Umbilical cord (tissue), 2 donors: ENCODE results near the gene FAM216A. TPM values are rescaled to one million over a fixed set of nuclear protein-coding genes. Genes with fewer than 3 reads are reported as not detected.
A peak's percentile ranks its signal among the peaks of the same experiment; 100 is the strongest.
"Not testable (repeated sequence)": the region's sequence is repeated elsewhere in the genome, so short reads cannot be mapped to it uniquely, and the experiment has no call there.

Source experiments
- DNase-seq: peaks from one replicate; pipeline ENCODE4 v3.0.0-alpha.2; 2015; ENCODE audit warnings: low spot score
- total RNA-seq: library from RNA; depleted of rRNA; stranded (reverse); fragments of >200 nt; gene quantifications from one replicate; pipeline ENCODE4 v1.2.3, GENCODE V29; 2014; ENCODE audit warnings: low replicate concordance; ENCODE audit not compliant: insufficient read depth

The FAM216A gene
- total RNA-seq, 1 donor from 2014 or later, result 19.5 TPM

DNA sequence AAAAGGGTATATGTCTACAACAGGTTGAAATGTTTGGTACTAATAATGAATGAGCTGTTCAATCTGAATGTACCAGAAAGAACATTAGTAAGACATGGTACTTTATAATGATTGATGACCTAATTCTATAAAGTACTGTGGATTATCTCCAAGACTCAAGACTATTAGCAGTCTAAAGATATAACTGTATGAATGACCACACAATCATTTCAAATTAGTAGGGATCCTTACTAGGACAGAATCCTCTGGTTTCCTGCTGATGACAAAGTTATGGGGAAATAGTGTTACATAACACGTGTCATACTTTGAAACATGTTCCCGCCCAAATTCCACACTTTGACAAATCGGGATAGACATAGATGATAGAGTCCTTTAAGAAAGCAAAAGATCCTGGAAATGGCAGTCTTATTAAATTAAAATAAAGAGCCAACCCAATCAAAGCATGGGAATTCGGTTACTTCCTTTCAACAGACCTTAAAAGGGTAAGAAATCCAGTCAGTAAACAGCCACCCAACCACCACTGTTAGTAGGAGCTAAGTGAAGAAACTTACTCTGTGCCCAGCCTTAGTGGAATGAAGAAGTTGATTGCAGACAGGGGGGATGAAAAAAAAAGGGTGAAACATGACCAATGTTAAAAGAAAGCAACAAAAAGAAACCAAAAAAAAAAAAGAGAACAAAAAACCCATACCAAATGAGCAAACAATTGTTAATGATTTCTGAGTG is 30.5 kb downstream of the FAM216A start:
- peak; percentile 1 for DNase-seq

DNA sequence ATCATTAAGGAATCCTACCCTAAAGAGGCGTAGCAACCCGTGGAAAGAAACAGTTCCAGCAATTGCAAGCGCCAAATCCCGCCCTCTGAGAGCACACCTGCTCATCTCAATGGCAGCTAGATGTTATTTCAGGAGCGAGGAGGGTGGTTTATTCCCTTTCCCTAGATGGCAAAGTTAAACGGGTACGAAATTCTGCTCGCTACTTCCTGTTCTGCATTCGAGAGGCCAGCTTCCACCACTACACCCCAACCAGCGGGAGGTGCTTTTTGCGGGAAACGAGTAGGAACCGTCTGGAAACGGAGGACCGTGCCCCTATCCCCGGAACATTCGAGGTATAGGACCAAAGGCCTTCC is 32.7 kb downstream of the FAM216A start:
- DNase-seq, result no peak

DNA sequence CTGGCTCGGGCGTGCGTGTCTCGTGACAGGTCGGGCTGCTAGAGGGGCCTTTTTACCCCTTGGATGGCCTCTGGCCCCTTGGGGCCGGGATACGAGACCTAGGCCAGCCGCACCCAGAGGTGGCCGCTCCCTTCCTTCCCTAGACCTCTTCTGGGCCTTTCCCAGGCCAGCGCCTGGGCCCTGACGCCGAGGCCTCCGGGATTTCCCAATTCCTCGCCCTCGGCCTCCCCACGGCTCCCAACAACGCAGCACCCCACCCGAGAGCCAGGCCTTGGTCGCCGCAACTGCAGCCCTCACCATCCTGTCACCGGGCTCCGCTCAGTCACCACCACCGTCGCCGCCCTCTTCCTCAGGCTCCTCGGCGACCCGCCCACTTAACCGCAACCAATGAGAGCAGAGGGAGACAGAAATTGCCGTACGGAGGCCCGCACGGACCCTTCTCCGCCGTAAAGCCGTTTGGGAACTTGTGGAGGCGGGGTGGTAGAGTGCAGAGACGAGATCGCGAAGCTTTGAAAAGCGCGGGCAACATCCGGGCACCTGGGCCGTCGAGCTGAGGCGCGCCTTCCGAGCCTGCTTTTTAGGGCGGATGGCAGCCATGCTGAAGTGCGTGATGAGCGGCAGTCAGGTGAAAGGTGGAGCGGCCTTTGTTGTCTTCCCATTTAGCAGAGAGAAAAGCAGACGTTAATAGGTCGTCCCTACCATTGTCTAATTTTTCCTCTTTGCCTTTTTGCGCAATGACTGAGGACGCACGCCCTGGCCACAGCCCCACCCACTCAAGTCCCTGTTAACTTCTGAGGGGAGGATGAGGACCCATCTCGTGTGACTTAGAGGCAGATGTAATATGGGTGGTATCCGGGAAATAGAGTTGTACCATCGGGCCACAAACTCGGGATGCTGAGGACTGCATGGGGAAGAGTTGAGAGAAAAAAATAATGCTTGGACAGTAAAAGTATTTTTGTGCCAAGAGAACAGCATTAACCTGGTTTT is 33.4 kb downstream of the FAM216A start, which contains the start of the genes RAD9B and VPS29:
TSS of gene RAD9B (plus strand) at position 580 of the 987 bp plus-strand sequence. CDS start at position 587, 7 bp downstream.
TSS of gene VPS29 (minus strand) at position 360 of the 987 bp plus-strand sequence. CDS start at position 300, 60 bp downstream.
- DNase-seq, result peak; percentile 99

DNA sequence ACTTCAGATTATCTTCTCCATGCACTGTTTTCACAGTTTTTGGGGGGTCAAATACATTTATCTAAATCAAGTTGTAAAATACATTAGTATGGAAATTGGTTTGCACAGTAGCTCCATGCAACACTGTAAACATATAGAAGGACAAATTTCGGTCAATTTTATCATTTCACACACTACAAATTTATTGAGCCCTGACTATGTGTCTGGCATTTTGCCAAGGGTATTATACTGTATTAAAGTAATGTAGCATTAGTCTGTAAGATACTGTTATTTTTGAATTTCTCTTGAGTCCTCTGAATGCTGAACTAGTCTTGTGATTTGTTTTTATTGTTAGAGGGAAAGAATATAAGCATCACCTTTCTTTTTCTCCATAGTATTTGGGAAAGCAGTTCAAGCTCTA is 34.8 kb downstream of the FAM216A start:
- no peak for DNase-seq

DNA sequence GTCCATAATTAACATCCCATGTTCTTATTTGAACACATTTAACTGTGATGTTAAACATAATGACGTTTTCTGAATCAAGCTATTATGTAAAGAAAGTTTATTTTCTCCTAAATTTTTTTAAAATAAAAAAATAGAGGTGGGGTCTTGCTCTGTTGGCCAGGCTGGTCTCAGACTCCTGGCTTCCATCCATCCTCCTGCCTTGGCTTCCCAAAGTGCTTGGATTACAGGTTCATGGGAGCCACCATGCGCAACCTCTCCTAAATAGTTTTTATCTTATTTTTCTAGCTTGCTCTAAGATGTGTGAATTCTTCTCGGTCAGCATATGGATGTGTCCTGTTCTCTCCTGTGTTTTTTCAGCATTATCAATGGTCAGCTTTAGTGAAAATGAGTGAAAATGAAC is 36.7 kb downstream of the FAM216A start:
- no peak for DNase-seq

DNA sequence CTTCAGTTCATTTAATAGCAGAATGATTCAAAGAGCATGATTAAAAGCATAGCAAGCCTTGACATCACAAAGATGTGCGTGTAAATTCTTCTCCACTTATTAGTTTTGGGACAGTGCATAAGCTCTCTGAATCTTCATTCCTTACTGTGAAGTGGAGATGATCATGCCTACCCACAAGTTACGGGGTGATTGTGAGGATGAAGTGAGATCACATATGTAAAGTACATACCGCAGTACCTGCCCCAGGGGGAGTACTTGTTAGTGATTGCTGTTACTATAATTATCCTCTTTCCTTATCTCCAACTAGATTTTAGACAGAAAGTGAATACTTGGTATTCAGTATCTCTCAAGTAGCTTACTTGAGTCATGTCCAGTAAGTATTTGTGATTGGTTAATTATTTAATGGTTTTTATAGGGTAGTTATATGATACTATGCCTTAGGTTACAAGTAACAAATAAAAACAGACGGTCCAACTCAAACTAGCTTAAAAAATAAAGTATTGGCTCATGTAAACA is 39.5 kb downstream of the FAM216A start:
- DNase-seq, result peak; percentile 11

DNA sequence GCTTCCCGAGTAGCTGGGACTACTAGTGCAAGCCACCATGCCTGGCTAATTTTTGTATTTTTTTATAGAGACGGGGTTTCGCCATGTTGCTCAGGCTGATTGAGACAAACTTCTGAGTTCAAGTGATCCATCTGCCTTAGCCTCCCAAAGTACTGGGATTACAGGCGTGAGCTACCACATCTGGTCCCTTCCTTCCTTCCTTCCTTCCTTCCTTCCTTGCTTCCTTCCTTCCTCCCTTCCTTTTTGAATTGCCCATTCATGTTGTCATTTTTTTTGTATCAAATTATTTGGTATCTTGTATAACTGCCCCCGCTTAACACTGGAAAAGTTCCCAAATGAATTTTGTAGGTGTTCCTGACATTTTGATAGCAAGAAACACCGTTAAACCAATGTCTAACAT is 45.2 kb downstream of the FAM216A start:
- DNase-seq, result no peak

DNA sequence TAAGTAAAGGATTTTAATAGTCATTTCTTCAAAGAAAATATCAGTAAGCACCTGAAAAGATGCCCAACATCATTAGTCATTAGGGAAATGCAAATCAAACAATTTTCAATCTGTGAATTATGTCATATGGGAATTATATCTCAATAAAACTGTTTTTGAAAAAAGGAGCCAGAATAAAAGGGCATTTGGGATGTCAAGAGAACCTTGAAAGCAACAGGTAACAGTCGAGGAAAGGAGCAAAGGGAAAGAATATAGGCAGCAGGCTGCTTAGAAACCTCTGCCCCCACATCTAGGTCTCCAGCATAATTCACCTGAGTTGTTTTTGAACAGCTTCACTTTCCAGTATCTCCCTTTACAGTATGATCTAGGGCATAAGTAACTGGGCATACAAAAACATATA is 45.7 kb downstream of the FAM216A start:
- no peak for DNase-seq

DNA sequence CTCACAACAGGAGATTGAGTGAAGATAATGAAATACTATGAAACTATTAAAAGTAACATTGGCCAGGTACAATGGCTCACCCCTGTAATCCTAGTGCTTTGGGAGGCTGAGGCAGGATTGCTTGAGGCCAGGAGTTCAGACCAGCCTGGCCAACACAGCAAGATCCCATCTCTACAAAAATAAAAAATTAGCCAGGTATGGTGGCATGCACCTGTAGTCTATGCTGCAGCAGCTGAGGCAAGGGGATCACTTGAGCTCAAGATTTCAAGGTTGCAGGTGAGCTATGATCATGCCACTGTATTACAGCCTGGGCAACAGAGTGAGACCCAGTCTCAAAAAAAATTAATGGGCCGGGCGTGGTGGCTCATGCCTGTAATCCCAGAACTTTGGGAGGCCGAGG is 48.4 kb downstream of the FAM216A start:
- no peak for DNase-seq

DNA sequence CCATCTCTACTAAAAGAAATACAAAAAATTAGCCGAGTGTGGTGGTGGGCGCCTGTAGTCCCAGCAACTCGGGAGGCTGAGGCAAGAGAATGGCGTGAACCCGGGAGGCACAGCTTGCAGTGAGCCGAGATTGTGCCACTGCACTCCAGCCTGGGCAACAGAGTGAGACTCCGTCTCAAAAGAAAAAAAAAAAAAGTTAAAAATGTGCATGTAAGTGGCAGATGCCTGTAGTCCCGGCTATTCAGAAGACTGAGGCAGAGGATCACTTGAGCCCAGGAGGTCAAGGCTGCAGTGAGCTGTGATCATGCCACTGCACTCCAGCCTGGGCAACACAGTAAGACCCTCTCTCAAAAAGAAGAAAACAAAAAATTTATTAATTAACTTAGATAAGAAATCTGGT is 49.4 kb downstream of the FAM216A start:
- DNase-seq, result not testable (repeated sequence)

DNA sequence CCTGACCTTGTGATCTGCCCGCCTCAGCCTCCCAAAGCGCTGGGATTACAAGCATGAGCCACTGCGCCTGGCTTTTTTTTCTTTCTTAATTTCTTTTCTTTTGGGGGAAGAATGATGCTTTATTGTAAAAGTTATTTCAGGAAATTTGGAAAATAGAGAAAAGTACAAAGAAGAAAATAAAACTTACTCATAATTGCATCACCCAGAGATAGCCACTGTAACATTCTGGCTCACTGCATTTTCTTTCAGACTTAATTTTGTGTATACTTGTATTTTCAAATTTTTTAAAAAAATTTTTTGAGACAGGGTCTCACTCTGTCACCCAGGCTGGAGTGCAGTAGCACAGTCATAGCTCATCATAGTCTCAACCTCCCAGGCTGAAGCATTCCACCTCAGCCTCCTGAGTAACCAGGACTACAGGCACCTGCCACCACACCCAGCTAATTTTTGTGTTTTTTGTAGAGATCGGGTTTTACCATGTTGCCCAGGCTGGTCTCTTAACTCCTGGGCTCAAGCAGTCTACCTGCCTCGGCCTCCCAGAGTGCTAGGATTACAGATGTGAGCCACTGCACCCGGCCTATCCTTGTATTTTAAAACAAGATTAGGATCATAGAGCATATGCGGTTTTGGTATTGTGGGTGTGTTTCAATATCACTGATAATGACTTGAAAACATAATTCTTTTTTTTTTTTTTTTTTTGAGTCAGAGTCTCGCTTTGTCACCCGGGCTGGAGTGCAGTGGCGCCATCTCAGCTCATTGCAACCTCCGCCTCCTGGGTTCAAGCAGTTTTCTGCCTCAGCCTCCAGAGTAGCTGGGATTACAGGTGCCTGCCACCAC is 52.4 kb downstream of the FAM216A start:
- not testable (repeated sequence) for DNase-seq

DNA sequence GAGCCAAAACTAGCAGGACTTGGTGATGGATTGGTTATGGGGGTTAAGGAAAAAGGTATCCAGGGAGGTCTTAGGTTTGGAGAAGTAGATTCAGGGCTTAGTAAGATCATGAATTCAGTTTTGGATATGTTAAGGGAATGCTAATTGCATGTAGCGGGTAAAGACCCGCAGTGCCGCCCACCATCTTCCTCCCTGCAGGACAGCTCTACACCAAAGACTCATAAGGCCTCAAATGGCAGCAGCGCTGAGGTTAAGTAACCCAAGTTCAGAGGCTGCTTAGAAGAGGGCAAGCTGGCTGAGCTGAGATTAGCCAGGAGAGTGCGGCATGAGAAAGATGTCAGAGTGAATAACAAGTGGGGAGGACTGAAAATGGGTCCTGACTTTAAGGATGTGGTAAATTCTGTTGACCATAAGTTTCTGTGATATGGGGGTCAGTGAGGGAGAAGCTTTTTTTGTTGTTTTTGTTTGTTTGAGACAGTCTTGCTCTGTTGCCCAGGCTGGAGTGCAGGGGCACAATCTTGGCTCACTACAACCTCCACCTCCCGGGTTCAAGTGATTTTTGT is 59.7 kb downstream of the FAM216A start:
- DNase-seq, result no peak

DNA sequence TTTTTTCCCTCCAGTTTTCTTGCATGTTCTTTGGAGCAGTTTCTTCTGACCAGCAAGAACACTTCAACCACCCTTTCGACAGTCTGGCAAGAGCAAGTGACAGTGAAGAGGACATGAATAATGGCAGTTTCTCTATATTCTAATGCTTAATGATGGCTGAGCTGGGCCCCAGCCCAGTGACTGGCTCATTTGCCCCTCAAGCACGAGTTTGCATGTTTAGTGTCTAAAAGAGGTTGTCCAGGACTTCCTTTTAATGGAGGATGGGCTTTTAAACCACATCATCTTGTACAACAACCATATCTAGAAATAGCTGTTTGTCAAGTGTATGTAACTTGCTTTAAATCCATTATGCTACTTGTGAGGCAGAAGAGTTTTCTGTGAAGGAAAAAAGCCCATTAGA is 61.9 kb downstream of the FAM216A start:
- DNase-seq, result no peak

DNA sequence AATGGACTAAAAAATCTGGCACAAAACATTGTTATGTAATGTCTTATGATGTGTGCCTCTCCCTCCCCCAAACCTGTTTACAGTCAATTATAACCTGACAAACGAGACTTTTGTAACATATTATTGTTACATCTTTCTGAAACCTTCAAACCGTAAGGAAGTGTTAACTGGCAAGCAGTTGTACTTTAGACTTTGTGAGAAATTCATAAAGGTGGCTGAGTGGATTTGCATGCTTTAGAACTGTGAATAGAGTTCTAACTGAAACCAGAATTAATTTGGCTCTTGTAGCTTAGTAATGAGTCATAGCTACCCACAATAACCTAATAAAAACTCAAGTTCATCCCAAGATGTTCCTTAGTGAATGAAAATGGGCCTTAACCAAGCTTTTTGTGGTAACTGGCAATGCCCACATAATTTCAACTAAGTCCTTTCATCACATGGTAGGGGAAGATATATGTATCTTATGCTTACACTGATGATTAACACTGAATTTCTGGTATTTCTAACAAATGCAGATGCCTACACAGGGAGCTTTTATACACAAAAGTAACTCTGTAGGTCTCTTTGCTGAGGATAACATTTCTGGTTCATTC is 63.2 kb downstream of the FAM216A start:
- no peak for DNase-seq

DNA sequence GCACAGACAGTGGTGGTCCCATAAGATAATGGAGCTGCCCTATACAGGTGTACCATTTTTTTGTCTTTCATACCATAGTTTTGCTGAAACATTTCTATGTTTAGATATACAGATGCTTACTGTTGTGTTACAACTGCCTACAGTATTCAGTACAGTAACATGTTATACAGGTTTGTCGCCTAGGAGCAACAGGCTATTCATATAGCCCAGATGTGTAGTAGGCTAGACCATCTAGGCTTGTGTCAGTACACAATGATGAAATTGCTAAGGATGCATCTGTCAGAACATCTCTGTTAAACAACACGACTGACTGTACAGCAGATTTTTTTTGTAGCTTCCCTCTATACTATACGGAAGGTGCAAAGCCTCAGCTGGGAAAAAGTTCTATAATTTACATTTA is 64.0 kb downstream of the FAM216A start:
- DNase-seq, result no peak

DNA sequence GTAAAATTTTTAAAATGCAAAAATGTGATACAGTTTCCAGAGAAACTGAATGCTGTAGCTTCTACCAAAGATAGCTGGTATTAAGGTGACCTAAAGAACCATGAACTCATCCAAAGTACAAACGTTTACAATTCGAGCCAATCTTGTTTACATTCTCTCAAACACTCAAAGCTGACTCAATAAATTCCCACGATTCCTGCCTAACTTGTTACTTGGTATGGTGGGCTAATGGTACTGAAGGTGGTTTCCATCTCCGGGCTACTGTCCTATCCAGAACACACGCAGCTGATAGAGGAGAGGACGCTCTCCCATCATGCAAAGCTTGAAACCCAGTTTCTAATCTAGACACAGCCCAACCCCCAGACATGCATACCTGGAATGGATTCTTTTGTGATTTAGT is 65.0 kb downstream of the FAM216A start:
- DNase-seq, result no peak

DNA sequence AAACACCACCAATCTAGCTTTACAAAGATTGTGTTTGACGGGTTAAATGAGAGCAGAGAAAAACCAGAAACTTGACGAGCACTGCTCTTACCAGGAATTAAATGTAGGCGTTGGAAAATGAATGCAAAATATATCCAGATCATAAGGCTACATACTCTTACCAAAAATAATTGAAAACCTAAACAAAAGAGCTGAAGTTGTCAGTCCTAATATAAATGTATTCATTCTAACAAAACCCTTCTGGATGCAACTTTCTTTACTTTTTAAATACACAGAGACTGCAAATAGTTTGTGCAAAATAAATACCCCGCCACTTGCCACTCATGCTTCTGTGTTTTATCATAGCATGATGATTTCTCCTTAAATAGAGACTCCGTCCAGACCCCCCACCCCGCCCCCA is 66.2 kb downstream of the FAM216A start:
- no peak for DNase-seq

DNA sequence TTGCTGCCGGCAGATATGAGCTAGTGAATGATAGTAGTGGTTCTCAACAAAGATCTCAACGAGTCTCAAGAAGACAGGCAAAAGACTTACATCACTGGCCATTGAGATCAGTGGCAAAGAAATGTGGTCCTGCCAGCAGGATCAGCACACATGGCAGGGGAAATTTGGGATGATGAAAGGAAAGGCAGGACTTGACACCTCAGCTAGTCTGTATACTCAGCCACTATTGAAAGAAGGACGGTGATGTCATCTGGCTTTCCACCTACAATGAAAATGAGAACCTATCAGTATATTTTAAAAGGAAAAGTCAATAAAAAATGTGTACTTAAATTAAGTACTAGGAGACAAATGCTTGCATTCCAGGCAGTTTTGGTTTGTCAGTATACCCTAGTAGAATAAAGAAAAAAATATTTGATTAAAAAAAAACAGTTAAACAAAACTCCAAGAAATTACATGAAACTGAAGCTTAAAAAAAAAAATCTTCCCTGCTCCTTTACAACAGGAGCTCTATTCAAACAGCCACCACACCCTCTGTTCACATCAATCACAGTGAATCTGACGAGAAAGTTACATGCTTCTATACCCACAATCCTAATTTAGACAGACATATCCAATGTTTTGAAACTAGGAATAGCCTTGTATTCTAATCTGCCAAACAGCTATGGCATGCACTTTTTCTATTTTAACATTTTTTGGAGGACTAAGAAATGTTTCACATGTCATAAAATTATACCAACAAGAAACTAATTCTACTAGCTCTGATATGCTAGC is 68.4 kb downstream of the FAM216A start:
- DNase-seq, result no peak

DNA sequence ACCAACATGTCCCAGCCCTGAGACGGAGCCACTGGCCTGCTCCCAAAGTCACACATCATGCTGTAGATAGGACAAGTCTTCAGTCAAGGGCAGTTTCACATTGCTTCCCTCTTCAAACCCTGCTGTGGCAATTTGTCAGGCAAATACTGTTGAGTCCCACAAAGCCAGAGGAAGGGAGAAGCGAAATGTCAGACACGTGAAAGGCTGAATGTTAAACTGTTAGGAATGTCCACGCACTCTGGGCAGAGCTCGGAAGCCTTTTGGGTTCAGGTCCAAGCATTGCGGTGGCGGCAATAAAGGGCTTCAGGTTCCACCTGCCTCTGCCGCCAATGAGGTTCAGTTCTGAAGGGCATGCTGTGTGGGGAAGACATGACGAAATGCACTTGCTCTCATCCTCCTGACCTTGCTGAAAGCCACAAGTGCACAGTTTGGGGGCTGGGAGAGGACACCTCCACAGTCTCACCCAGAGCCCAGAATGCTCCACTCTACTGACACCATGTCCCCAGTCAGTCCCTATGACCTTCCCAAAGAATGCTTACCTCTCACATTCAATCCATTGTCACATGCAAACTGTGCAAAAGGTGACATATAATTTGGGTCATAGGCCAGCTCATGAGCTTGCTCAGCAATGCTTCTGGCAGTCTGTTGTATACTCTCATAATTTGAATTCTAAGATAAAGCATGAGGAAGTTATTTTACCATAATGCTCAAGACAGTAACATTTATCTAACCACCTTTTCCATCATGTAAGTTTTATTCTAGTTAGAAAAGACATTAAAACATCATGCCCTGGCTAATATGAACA is 69.2 kb downstream of the FAM216A start:
- DNase-seq, result no peak
